Measurements from ENCODE around the gene NIPA2.
A peak's percentile ranks its signal among the peaks of the same experiment; 100 is the strongest.

NIPA2 gene

DNA sequence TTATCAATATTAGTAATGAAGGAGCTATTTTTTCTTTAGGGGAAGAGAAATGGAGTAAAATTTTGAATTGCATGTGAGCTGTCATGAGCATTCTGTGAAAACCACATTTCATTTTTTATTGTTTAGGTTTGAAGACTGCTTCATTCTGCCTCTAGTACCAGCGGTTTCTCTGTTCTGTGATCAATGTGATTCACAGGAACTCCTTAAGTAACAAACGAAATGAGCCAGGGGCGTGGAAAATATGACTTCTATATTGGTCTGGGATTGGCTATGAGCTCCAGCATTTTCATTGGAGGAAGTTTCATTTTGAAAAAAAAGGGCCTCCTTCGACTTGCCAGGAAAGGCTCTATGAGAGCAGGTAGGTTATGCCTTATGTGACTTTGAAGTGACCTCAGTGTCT lies 13.0 kb downstream of the NIPA2 start:
- in situ Hi-C loops (cut with MboI; ENCODE audit: low sequenced_read_pairs): no loop called here

GRCh38 chr15:22855791-22856190 lies 17.3 kb downstream of the NIPA2 start:
- peaks cover 64% of the 10 kb centered on the region for H3K36me3 ChIP-seq (replicated peaks)
- no peaks in the 10 kb centered on the region for H3K4me1 ChIP-seq
- no peak for DNase-seq (ENCODE audit: low spot score in 2 of 2)
- H3K9me3 ChIP-seq: no peaks in the 10 kb centered on the region
- no peak overlapping the region for H3K4me3 ChIP-seq
- no peaks in the 10 kb centered on the region for H3K27me3 ChIP-seq (ENCODE audit: low read depth)
- in situ Hi-C loops (cut with MboI; ENCODE audit: low sequenced_read_pairs): no loop called here

More for the DNA sequence above, 13.0 kb downstream of the NIPA2 start:
- no peak for DNase-seq (ENCODE audit: low spot score in 2 of 2)
- Histone ChIP-seq H3K36me3 (replicated peaks) (peaks cover 52% of the 10 kb centered on the region), H3K9me3 (no peaks in the 10 kb centered on the region), H3K4me3 (no peak overlapping the region), H3K27me3 (ENCODE audit: low read depth) (no peaks in the 10 kb centered on the region), H3K4me1 (no peaks in the 10 kb centered on the region)

- no peak for DNase-seq (ENCODE audit: low spot score in 2 of 2)
- Histone ChIP-seq H3K27me3 (ENCODE audit: low read depth) (no peaks in the 10 kb centered on the region), H3K4me1 (no peaks in the 10 kb centered on the region), H3K36me3 (replicated peaks) (peaks cover 69% of the 10 kb centered on the region), H3K4me3 (no peak overlapping the region), H3K9me3 (no peaks in the 10 kb centered on the region)
- in situ Hi-C loops (cut with MboI; ENCODE audit: low sequenced_read_pairs): no loop called here
Observed at GRCh38 chr15:22856659-22857058, 18.2 kb downstream of the NIPA2 start.

- no peaks in the 10 kb centered on the region for H3K4me1 ChIP-seq
- in situ Hi-C loops (cut with MboI; ENCODE audit: low sequenced_read_pairs): no loop called here
- no peak overlapping the region for H3K4me3 ChIP-seq
- H3K9me3 ChIP-seq: no peaks in the 10 kb centered on the region
- H3K36me3 ChIP-seq (replicated peaks): peaks cover 72% of the 10 kb centered on the region
- no peak for DNase-seq (ENCODE audit: low spot score in 2 of 2)
- no peaks in the 10 kb centered on the region for H3K27me3 ChIP-seq (ENCODE audit: low read depth)
Observed at GRCh38 chr15:22861161-22861560, 22.7 kb downstream of the NIPA2 start.

DNA sequence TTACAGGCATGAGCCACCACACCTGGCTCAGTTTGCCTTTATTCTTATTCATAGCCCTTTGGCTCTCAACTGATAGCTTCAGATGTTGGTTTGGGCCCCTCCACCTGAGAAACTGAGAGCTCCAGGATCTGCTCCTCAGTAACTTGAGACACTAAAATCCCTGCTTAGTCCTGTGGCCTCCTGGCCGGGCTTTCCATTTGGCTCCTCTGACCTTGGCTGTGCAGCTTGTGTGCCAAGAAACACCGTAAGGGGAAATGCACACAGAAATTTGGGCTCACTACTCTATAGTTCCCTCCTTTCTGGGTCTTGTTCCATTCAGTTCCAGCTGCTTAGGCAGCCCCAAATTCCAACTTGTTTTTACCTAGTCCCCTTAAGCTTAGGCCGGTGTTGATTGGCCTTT lies 24.9 kb downstream of the NIPA2 start:
- Histone ChIP-seq H3K4me3 (no peak overlapping the region), H3K9me3 (no peaks in the 10 kb centered on the region), H3K4me1 (no peaks in the 10 kb centered on the region), H3K27me3 (ENCODE audit: low read depth) (no peaks in the 10 kb centered on the region), H3K36me3 (replicated peaks) (peaks cover 82% of the 10 kb centered on the region)
- in situ Hi-C loops (cut with MboI; ENCODE audit: low sequenced_read_pairs): no loop called here
- no peak for DNase-seq (ENCODE audit: low spot score in 2 of 2)

GRCh38 chr15:22866079-22866478 lies 27.6 kb downstream of the NIPA2 start:
- in situ Hi-C loops (cut with MboI; ENCODE audit: low sequenced_read_pairs): no loop called here
- H3K36me3 ChIP-seq (replicated peaks): peaks cover 87% of the 10 kb centered on the region
- no peaks in the 10 kb centered on the region for H3K4me1 ChIP-seq
- no peaks in the 10 kb centered on the region for H3K9me3 ChIP-seq
- H3K27me3 ChIP-seq (ENCODE audit: low read depth): no peaks in the 10 kb centered on the region
- DNase-seq (ENCODE audit: low spot score in 2 of 2): no peak
- H3K4me3 ChIP-seq: no peak overlapping the region

GRCh38 chr15:22867886-22868285 lies 29.4 kb downstream of the NIPA2 start:
- in situ Hi-C loops (cut with MboI; ENCODE audit: low sequenced_read_pairs): no loop called here

DNA sequence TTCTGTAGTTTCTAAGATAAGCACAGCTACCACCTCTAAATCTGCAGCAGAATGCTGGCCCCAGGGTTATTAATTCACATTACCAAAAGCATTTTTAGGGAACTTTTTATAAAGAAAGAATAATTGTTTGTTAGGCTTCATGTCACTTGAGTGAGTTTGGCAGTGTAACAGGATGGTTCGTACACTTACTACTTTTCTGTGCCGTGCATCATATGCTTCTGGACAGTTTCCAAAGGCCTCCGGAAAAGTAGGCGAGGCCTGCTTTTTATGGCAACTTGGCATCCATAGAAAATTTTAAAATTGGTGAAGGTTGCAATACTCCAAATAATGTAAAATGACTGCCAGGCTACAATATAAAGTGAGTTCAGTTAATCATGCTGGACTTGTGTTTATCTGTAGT lies 30.0 kb downstream of the NIPA2 start:
- Histone ChIP-seq H3K4me3 (no peak overlapping the region), H3K4me1 (no peaks in the 10 kb centered on the region), H3K36me3 (replicated peaks) (peaks cover 90% of the 10 kb centered on the region), H3K9me3 (no peaks in the 10 kb centered on the region; the same call in 1 of the 2 replicates), H3K27me3 (ENCODE audit: low read depth) (no peaks in the 10 kb centered on the region)
- in situ Hi-C loops (cut with MboI; ENCODE audit: low sequenced_read_pairs): no loop called here
- no peak for DNase-seq (ENCODE audit: low spot score in 2 of 2)

More at GRCh38 chr15:22867886-22868285, 29.4 kb downstream of the NIPA2 start:
- Histone ChIP-seq H3K27me3 (ENCODE audit: low read depth) (no peaks in the 10 kb centered on the region), H3K36me3 (replicated peaks) (peaks cover 90% of the 10 kb centered on the region), H3K9me3 (no peaks in the 10 kb centered on the region; the same call in 1 of the 2 replicates), H3K4me3 (no peak overlapping the region), H3K4me1 (no peaks in the 10 kb centered on the region)
- no peak for DNase-seq (ENCODE audit: low spot score in 2 of 2)

- Histone ChIP-seq H3K9me3 (no peaks in the 10 kb centered on the region; the same call in 1 of the 2 replicates), H3K36me3 (replicated peaks) (peaks cover 90% of the 10 kb centered on the region), H3K4me1 (no peaks in the 10 kb centered on the region), H3K27me3 (ENCODE audit: low read depth) (no peaks in the 10 kb centered on the region), H3K4me3 (no peak overlapping the region)
- DNase-seq (ENCODE audit: low spot score in 2 of 2): no peak
- in situ Hi-C loops (cut with MboI; ENCODE audit: low sequenced_read_pairs): no loop called here
Observed at GRCh38 chr15:22868928-22869327, 30.5 kb downstream of the NIPA2 start.

DNA sequence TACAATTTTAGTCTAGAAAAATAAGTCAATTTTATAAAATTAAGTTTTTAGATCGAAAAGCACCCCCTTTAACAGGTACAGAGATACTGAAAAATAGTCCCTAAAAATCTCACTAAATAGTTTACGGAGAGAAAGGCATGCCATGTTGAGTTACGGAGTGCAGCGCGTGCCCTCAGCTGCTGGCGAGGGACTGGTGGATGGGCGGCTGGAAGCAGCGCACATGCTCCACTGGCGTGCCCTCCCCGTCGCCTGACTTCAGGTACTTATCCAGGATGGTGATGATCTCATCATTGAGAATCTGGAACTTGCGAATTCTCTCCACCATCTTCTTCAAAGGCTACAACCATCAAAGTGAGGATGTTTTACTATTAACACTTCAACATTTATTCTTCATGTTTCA lies 31.4 kb downstream of the NIPA2 start:
- no peak for DNase-seq (ENCODE audit: low spot score in 2 of 2)
- in situ Hi-C loops (cut with MboI; ENCODE audit: low sequenced_read_pairs): no loop called here
- Histone ChIP-seq H3K9me3 (no peaks in the 10 kb centered on the region; the same call in 1 of the 2 replicates), H3K27me3 (ENCODE audit: low read depth) (no peaks in the 10 kb centered on the region), H3K36me3 (replicated peaks) (peaks cover 87% of the 10 kb centered on the region), H3K4me1 (no peaks in the 10 kb centered on the region), H3K4me3 (no peak overlapping the region)

- Histone ChIP-seq H3K4me3 (no peak overlapping the region), H3K27me3 (ENCODE audit: low read depth) (no peaks in the 10 kb centered on the region), H3K4me1 (no peaks in the 10 kb centered on the region), H3K36me3 (replicated peaks) (peaks cover 85% of the 10 kb centered on the region), H3K9me3 (no peaks in the 10 kb centered on the region; the same call in 1 of the 2 replicates)
- no peak for DNase-seq (ENCODE audit: low spot score in 2 of 2)
- in situ Hi-C loops (cut with MboI; ENCODE audit: low sequenced_read_pairs): no loop called here
Observed at GRCh38 chr15:22870865-22871264, 32.4 kb downstream of the NIPA2 start.

DNA sequence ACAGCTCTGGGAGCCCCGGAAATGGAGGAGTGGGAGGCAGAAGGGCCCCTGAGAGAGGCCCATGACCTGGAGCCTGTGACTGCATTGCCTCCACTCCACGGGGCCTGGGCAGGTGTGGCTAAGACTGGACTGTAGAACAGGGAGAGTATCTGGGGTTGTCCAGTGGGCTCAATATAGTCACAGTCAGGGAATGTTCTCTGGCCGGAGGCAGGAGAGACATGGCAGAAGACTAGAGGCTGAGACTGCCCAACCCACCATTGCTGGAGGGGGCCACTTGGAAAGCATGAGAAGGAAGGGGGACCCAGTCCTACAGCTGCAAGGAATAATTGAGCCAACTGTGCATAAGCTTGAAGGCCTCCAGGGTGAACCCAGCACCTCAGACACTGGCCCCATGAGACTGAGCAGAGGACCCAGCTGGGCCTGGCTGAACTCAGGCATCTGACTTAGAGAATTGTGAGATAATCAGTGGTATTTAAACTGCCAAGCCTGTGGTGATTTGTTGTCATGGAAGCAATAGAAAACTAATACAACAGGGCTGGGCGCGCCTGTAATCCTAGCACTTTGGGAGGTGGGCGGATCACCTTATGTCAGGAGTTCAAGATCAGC lies 33.1 kb downstream of the NIPA2 start:
- Histone ChIP-seq H3K4me1 (no peaks in the 10 kb centered on the region), H3K9me3 (no peaks in the 10 kb centered on the region; the same call in 1 of the 2 replicates), H3K36me3 (replicated peaks) (peaks cover 83% of the 10 kb centered on the region), H3K4me3 (no peak overlapping the region), H3K27me3 (ENCODE audit: low read depth) (no peaks in the 10 kb centered on the region)
- in situ Hi-C loops (cut with MboI; ENCODE audit: low sequenced_read_pairs): no loop called here
- DNase-seq (ENCODE audit: low spot score in 2 of 2): peak in 1 of 2 experiments; percentile 35

- no peaks in the 10 kb centered on the region for H3K4me1 ChIP-seq
- peak in 1 of 2 experiments; percentile 28 for DNase-seq (ENCODE audit: low spot score in 2 of 2)
- no peaks in the 10 kb centered on the region; the same call in 1 of the 2 replicates for H3K9me3 ChIP-seq
- H3K27me3 ChIP-seq (ENCODE audit: low read depth): no peaks in the 10 kb centered on the region
- in situ Hi-C loops (cut with MboI; ENCODE audit: low sequenced_read_pairs): no loop called here
- H3K4me3 ChIP-seq: no peak overlapping the region
- peaks cover 83% of the 10 kb centered on the region for H3K36me3 ChIP-seq (replicated peaks)
Observed at GRCh38 chr15:22872936-22873701, 34.7 kb downstream of the NIPA2 start.

- in situ Hi-C loops (cut with MboI; ENCODE audit: low sequenced_read_pairs): no loop called here
Observed at GRCh38 chr15:22873841-22874240, 35.4 kb downstream of the NIPA2 start.

More at GRCh38 chr15:22873841-22874240, 35.4 kb downstream of the NIPA2 start:
- Histone ChIP-seq H3K9me3 (no peaks in the 10 kb centered on the region; the same call in 1 of the 2 replicates), H3K4me3 (no peak overlapping the region), H3K36me3 (replicated peaks) (peaks cover 77% of the 10 kb centered on the region), H3K4me1 (no peaks in the 10 kb centered on the region), H3K27me3 (ENCODE audit: low read depth) (no peaks in the 10 kb centered on the region)
- DNase-seq (ENCODE audit: low spot score in 2 of 2): no peak
